GM10248 (cell line): ENCODE measurements around the gene SLC25A26.

Source experiments
- CTCF ChIA-PET: fragments of 300-600 bp; sonication (Branson Sonifier 250); formaldehyde crosslinking; extraction: SDS; loops from one replicate; lab custom pipeline; 2021; ENCODE audit warnings: antibody characterized with exemption; lab: Yijun Ruan, JAX
- POLR2A ChIA-PET: fragments of 350-650 bp; sonication (Branson Sonifier 250); formaldehyde crosslinking; extraction: SDS; loops from one replicate; lab custom pipeline; 2020; ENCODE audit warnings: antibody characterized with exemption; lab: Yijun Ruan, JAX
- DNase-seq: peaks from one replicate; pipeline ENCODE4 v3.0.0; 2012; ENCODE audit errors: extremely low spot score
- CTCF ChIP-seq: IDR thresholded peaks from 2 replicates; pipeline ENCODE4 v1.5.1; 2012; ENCODE audit warnings: mild to moderate bottlenecking, low read depth; ENCODE audit errors: extremely low read depth, missing control alignments, control extremely low read depth

Gene SLC25A26

GRCh38 chr3:66228707-66229106, 7.9 kb downstream of the SLC25A26 start:
- POLR2A ChIA-PET = no interaction called here
- CTCF ChIA-PET = interaction anchor here (0.7 kb wide), 1 partner anchor 26 kb away, joined by 3 read pairs; no protein-coding TSS in a partner anchor
- DNase-seq = no peak
- no peak for TF ChIP-seq CTCF

- ChIA-PET POLR2A (interaction anchor here (0.6 kb wide), 1 partner anchor 253 kb away, joined by 3 read pairs; no protein-coding TSS in a partner anchor), CTCF (interaction anchor here (1.0 kb wide), 1 partner anchor 592 kb away, joined by 3 read pairs; no protein-coding TSS in a partner anchor)
- no peak for TF ChIP-seq CTCF
- DNase-seq = no peak
Observed at GRCh38 chr3:66229931-66230330, 9.1 kb downstream of the SLC25A26 start.

GRCh38 chr3:66233033-66233432, 12.2 kb downstream of the SLC25A26 start:
- TF ChIP-seq CTCF = no peak
- CTCF ChIA-PET = no interaction called here
- no peak for DNase-seq
- POLR2A ChIA-PET = no interaction called here

- CTCF ChIA-PET = interaction anchor here (0.9 to 2.6 kb wide), 5 partner anchors 10 to 41 kb away, joined by 3 to 14 read pairs (median 4); no protein-coding TSS in a partner anchor
- no peak for DNase-seq
- TF ChIP-seq CTCF = no peak
- POLR2A ChIA-PET = no interaction called here
Observed at GRCh38 chr3:66236281-66236680, 15.5 kb downstream of the SLC25A26 start.

- ChIA-PET CTCF (interaction anchor here (1.3 kb wide), 1 partner anchor 16 kb away, joined by 4 read pairs; no protein-coding TSS in a partner anchor), POLR2A (no interaction called here)
- DNase-seq = no peak
- no peak for TF ChIP-seq CTCF
Observed at GRCh38 chr3:66237552-66237951, 16.8 kb downstream of the SLC25A26 start.

GRCh38 chr3:66239513-66240123, 18.8 kb downstream of the SLC25A26 start:
- no peak for TF ChIP-seq CTCF
- ChIA-PET CTCF (interaction anchor here (0.6 to 1.7 kb wide), 3 partner anchors 9 to 15 kb away, joined by 3 to 4 read pairs (median 3); no protein-coding TSS in a partner anchor), POLR2A (no interaction called here)
- DNase-seq = no peak
